Mesenchymal stem cell (in vitro differentiated cells and primary cell): ENCODE measurements around the gene ETV1.
A peak's percentile ranks its signal among the peaks of the same experiment; 100 is the strongest.

Source experiments
- DNase-seq: peaks from one replicate; pipeline ENCODE4 v3.0.0-alpha.2; 2013
- H2AFZ ChIP-seq: one replicate; pipeline ENCODE4 v1.6.1; 2013; ENCODE audit warnings: low read depth, mild to moderate bottlenecking, control low read depth, inconsistent platforms, low read length, moderate library complexity
- H2AK5ac ChIP-seq: 2 replicates; pipeline ENCODE4 v1.6.1; 2013; ENCODE audit warnings: low read length, moderate library complexity, mild to moderate bottlenecking, inconsistent platforms; ENCODE audit not compliant: severe bottlenecking
- H2BK120ac ChIP-seq: one replicate; pipeline ENCODE4 v1.6.1; 2013; ENCODE audit warnings: low read depth, mild to moderate bottlenecking, inconsistent platforms, low read length, moderate library complexity
- H2BK12ac ChIP-seq, 2 experiments: one replicate each; pipeline ENCODE4 v1.6.1; 2013; ENCODE audit warnings: inconsistent platforms in 2 of 2, low read length in 2 of 2, mild to moderate bottlenecking in 2 of 2, moderate library complexity in 2 of 2, control low read depth in 1 of 2
- H2BK15ac ChIP-seq: one replicate; pipeline ENCODE4 v1.6.1; 2013; ENCODE audit warnings: mild to moderate bottlenecking, low read depth, inconsistent platforms; ENCODE audit not compliant: poor library complexity, severe bottlenecking
- H2BK5ac ChIP-seq: 2 replicates; pipeline ENCODE4 v1.6.1; 2013; ENCODE audit warnings: low read depth, mild to moderate bottlenecking, low read length, control low read depth, inconsistent platforms; ENCODE audit not compliant: poor library complexity, severe bottlenecking
- H3K14ac ChIP-seq, 2 experiments: one replicate each; pipeline ENCODE4 v1.6.1; 2013; ENCODE audit warnings: inconsistent platforms in 2 of 2, low read length in 2 of 2, control low read depth in 1 of 2, mild to moderate bottlenecking in 1 of 2, moderate library complexity in 1 of 2
- H3K18ac ChIP-seq, 2 experiments: one replicate each; pipeline ENCODE4 v1.6.1; 2013; ENCODE audit warnings: inconsistent platforms in 2 of 2, low read length in 2 of 2, control low read depth in 1 of 2, low read depth in 1 of 2, mild to moderate bottlenecking in 1 of 2
- H3K23ac ChIP-seq, 2 experiments: one replicate each; pipeline ENCODE4 v1.6.1; 2013; ENCODE audit warnings: inconsistent platforms in 2 of 2, low read length in 2 of 2, mild to moderate bottlenecking in 2 of 2, moderate library complexity in 2 of 2, control low read depth in 1 of 2
- H3K27ac ChIP-seq: 2 replicates; pipeline ENCODE4 v1.5.1; 2013; ENCODE audit warnings: mild to moderate bottlenecking, moderate library complexity, low read length, control low read depth, inconsistent platforms; ENCODE audit not compliant: poor library complexity, severe bottlenecking
- H3K27me3 ChIP-seq, 2 experiments: 2 replicates each; pipeline versions ENCODE4 v1.6.1 to v1.7.0; 2013; ENCODE audit warnings: low read length in 2 of 2, mild to moderate bottlenecking in 2 of 2, moderate library complexity in 2 of 2, control low read depth in 1 of 2, inconsistent platforms in 1 of 2; ENCODE audit not compliant: control insufficient read depth in 1 of 2, insufficient read depth in 1 of 2
- H3K36me3 ChIP-seq, 2 experiments: 2 replicates each; pipeline versions ENCODE4 v1.6.1 to v1.7.0; 2013; ENCODE audit warnings: low read length in 2 of 2, control low read depth in 1 of 2, inconsistent platforms in 1 of 2, low read depth in 1 of 2, mild to moderate bottlenecking in 1 of 2; ENCODE audit not compliant: insufficient read depth in 2 of 2, control insufficient read depth in 1 of 2
- H3K4ac ChIP-seq, 2 experiments: one replicate each; pipeline ENCODE4 v1.6.1; 2013; ENCODE audit warnings: inconsistent platforms in 2 of 2, low read length in 2 of 2, mild to moderate bottlenecking in 2 of 2, moderate library complexity in 2 of 2, control low read depth in 1 of 2, low read depth in 1 of 2
- H3K4me1 ChIP-seq: 2 replicates; pipeline ENCODE4 v1.6.1; 2013; ENCODE audit warnings: low read depth, low read length, control low read depth; ENCODE audit not compliant: control insufficient read depth, insufficient read depth
- H3K4me2 ChIP-seq: 2 replicates; pipeline ENCODE4 v1.6.1; 2013; ENCODE audit warnings: low read length, mild to moderate bottlenecking, inconsistent platforms; ENCODE audit not compliant: poor library complexity, severe bottlenecking
- H3K4me3 ChIP-seq, 2 experiments: 2 replicates each; pipeline versions ENCODE4 v1.5.1 to v1.7.0; 2013; ENCODE audit warnings: low read length in 2 of 2, mild to moderate bottlenecking in 2 of 2, control low read depth in 1 of 2, low read depth in 1 of 2; ENCODE audit not compliant: insufficient read depth in 1 of 2
- H3K79me1 ChIP-seq: replicated peaks from 2 replicates; pipeline ENCODE4 v1.6.1; 2013; ENCODE audit warnings: mild to moderate bottlenecking, control low read depth, low read length, inconsistent platforms; ENCODE audit not compliant: poor library complexity, severe bottlenecking
- H3K9ac ChIP-seq: 2 replicates; pipeline ENCODE4 v1.7.0; 2013; ENCODE audit warnings: mild to moderate bottlenecking, low read length, moderate library complexity
- H3K9me3 ChIP-seq: 2 replicates; pipeline ENCODE4 v1.7.0; 2013; ENCODE audit warnings: mild to moderate bottlenecking, low read length; ENCODE audit not compliant: control insufficient read depth
- H4K8ac ChIP-seq: one replicate; pipeline ENCODE4 v1.6.1; 2013; ENCODE audit warnings: inconsistent platforms, mild to moderate bottlenecking, low read length, moderate library complexity
- H4K91ac ChIP-seq: one replicate; pipeline ENCODE4 v1.6.1; 2013; ENCODE audit warnings: mild to moderate bottlenecking, low read length, inconsistent platforms
- WGBS: methylation state at CpG from one replicate; pipeline ENCODE4 v1.1.7; 2013; ENCODE audit warnings: mixed read lengths; 5-methylcytosine and 5-hydroxymethylcytosine counted together

Gene ETV1

DNA sequence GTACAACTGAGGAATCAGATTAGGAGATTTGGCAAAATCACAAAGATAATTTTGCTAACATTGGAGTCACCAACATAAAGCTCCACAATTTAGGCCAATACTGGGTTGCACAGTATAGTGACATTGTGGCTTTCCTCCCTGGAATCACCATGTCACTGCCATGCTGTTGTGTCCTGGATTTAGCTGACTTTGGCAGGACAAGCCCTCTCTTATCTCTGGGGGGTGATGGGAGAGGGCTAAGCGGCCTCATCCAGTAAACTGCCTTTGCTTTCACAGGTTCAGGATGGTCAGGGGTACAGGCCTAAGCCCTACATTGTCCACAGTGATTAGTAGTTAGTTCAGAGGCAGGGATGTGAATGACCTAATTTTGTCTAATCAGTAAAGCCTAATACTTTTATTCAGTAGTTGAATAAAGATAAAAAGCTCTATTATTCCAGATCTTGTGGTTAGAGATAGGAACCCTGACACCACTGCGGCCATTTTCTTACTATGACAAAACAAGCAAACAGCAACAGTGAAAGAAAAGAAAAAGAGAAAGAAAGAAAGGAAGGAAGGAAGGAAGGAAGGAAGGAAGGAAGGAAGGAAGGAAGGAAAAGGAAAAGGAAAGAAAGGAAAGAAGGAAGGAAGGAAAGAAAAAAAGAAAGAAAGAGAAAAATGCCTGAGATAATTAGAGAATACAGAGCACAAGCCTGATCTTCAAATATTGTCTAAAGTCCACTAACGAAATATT lies 140.1 kb downstream of the ETV1 start:
- Histone ChIP-seq H3K9me3 (no peaks in the 10 kb centered on the region), H3K27me3 (no peaks in the 10 kb centered on the region), H3K14ac (peak overlapping the region in 1 of 2 experiments; percentile 86), H4K91ac (peak overlapping the region; percentile 95), H3K4ac (peak overlapping the region; percentile 95 to 98), H3K23ac (no peak overlapping the region), H4K8ac (peak overlapping the region; percentile 99), H3K4me3 (no peak overlapping the region), H3K18ac (peak overlapping the region; percentile 92 to 99), H3K4me2 (no peak overlapping the region), H3K4me1 (peaks cover 5% of the 10 kb centered on the region), H2BK15ac (peak overlapping the region; percentile 77), H2BK5ac (no peak overlapping the region), H3K27ac (peak overlapping the region; percentile 91), H2AFZ (peak overlapping the region; percentile 66), H2AK5ac (peak overlapping the region; percentile 96), H3K9ac (peak overlapping the region; percentile 58), H3K79me1 (no peaks in the 10 kb centered on the region), H3K36me3 (no peaks in the 10 kb centered on the region), H2BK12ac (peak overlapping the region; percentile 100), H2BK120ac (peak overlapping the region; percentile 86)
- no peak for DNase-seq
- 74% methylated on average over 2 of the region's 3 CpGs for WGBS

DNA sequence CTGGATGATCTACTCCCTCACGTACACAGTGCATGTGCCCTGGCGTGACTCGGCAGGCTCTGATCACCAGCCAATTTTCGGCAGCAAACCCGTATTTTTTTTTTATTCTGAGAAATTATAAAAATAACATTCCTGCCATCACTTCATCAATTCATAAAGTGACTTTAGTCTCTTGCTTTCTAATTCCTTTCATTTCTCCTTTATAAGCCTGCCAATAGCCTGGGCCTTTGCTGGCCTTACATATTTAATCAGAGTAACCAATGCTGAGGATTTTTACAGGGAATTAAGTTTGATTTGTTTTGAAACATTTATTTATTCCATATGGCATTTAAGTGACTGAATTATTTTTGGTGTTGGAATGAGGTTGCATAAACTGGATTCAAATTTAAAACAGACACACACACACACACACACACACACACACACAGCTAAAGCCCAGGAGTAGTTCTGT lies 140.8 kb downstream of the ETV1 start:
- no peak overlapping the region for H3K23ac ChIP-seq
- no peak for DNase-seq
- no peak overlapping the region for H2AK5ac ChIP-seq
- no peak overlapping the region for H3K4me2 ChIP-seq
- H4K91ac ChIP-seq = no peak overlapping the region
- 100% methylated on average over 5 of the region's 5 CpGs for WGBS
- no peaks in the 10 kb centered on the region for H3K79me1 ChIP-seq
- H3K27ac ChIP-seq = no peak overlapping the region
- no peak overlapping the region for H3K14ac ChIP-seq
- H3K9me3 ChIP-seq = no peaks in the 10 kb centered on the region
- H3K27me3 ChIP-seq = no peaks in the 10 kb centered on the region
- no peak overlapping the region for H2BK15ac ChIP-seq
- no peak overlapping the region for H2BK120ac ChIP-seq
- H3K4me1 ChIP-seq = peaks cover 5% of the 10 kb centered on the region
- no peak overlapping the region for H3K4me3 ChIP-seq
- no peak overlapping the region for H2BK5ac ChIP-seq
- no peak overlapping the region for H2AFZ ChIP-seq
- H3K18ac ChIP-seq = peak overlapping the region in 1 of 2 experiments; percentile 99
- no peak overlapping the region for H4K8ac ChIP-seq
- peak overlapping the region in 1 of 2 experiments; percentile 100 for H2BK12ac ChIP-seq
- no peak overlapping the region for H3K4ac ChIP-seq
- no peaks in the 10 kb centered on the region for H3K36me3 ChIP-seq
- H3K9ac ChIP-seq = peak overlapping the region; percentile 58

DNA sequence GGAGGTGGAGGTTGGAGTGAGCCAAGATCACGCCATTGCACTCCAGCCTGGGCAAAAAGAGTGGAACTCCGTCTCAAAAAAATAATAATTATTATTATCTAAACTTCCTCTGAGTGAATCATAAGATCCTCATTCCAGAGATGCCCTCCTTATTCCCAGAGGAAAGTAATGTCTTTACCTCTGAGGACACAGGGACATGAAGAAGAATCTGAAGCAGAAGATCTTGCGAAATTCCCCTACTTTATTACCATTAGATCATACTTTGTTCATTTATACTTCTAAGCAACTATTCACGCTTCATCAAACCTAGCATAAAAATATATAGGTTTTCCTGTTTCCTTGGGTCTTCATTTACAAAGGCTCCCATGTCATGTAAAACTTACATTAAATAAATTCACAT lies 143.1 kb downstream of the ETV1 start:
- no peak overlapping the region for H2BK5ac ChIP-seq
- no peaks in the 10 kb centered on the region for H3K79me1 ChIP-seq
- H3K4me2 ChIP-seq = no peak overlapping the region
- no peaks in the 10 kb centered on the region for H3K9me3 ChIP-seq
- no peaks in the 10 kb centered on the region for H3K36me3 ChIP-seq
- H3K4me1 ChIP-seq = peaks cover 3% of the 10 kb centered on the region
- H3K4me3 ChIP-seq = no peak overlapping the region
- 65% methylated on average over 3 of the region's 4 CpGs for WGBS
- H2AK5ac ChIP-seq = no peak overlapping the region
- H2BK120ac ChIP-seq = no peak overlapping the region
- no peak overlapping the region for H3K18ac ChIP-seq
- H2BK12ac ChIP-seq = no peak overlapping the region
- no peak for DNase-seq
- H2BK15ac ChIP-seq = no peak overlapping the region
- no peak overlapping the region for H3K14ac ChIP-seq
- no peak overlapping the region for H3K23ac ChIP-seq
- no peak overlapping the region for H3K4ac ChIP-seq
- no peak overlapping the region for H3K27ac ChIP-seq
- H3K27me3 ChIP-seq = no peaks in the 10 kb centered on the region
- H4K8ac ChIP-seq = no peak overlapping the region
- H4K91ac ChIP-seq = no peak overlapping the region
- H3K9ac ChIP-seq = no peak overlapping the region
- no peak overlapping the region for H2AFZ ChIP-seq

DNA sequence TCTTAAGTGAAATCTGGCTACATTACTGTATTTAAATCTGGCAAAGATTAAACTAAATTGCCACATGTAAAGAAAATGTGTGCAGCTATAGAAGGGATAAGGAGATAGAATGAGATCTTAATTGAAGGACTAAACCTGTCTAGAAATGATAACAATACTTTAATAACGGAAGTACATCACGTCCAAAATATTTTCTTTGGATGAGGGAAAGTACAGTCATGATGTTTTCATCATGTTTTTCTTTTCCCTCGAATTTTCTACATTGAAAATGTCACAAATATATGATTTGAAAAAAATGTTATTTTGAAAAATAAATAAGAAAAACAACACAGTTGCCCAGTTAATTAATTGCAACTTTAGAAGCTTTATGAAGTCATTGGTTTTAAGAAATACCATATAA lies 143.9 kb downstream of the ETV1 start:
- Histone ChIP-seq H3K14ac (no peak overlapping the region), H3K4me2 (no peak overlapping the region), H2BK5ac (no peak overlapping the region), H3K4ac (no peak overlapping the region), H3K4me3 (no peak overlapping the region), H2BK15ac (no peak overlapping the region), H2BK120ac (no peak overlapping the region), H3K27me3 (no peaks in the 10 kb centered on the region), H3K18ac (no peak overlapping the region), H2BK12ac (no peak overlapping the region), H3K9me3 (no peaks in the 10 kb centered on the region), H4K8ac (no peak overlapping the region), H3K27ac (no peak overlapping the region), H4K91ac (no peak overlapping the region), H2AFZ (no peak overlapping the region), H3K23ac (no peak overlapping the region), H3K36me3 (no peaks in the 10 kb centered on the region), H2AK5ac (no peak overlapping the region), H3K4me1 (peaks cover 3% of the 10 kb centered on the region), H3K79me1 (no peaks in the 10 kb centered on the region), H3K9ac (no peak overlapping the region)
- 92% methylated on average over 2 of the region's 3 CpGs for WGBS
- DNase-seq = no peak
